Endodermal cell (in vitro differentiated cells): ENCODE data around the gene ZFYVE21. TPM values are rescaled to one million over a fixed set of nuclear protein-coding genes. Genes with fewer than 3 reads are reported as not detected.

ENCODE experiments used
- DNase-seq: peaks from one replicate; pipeline ENCODE4 v3.0.0-alpha.2; 2017
- H3K27ac ChIP-seq: 2 replicates; pipeline ENCODE4 v1.5.1; 2013; ENCODE audit warnings: mild to moderate bottlenecking, low read depth, low read length, moderate library complexity
- H3K27me3 ChIP-seq: 2 replicates; pipeline ENCODE4 v1.6.1; 2013; ENCODE audit warnings: mild to moderate bottlenecking, low read length, moderate library complexity; ENCODE audit not compliant: insufficient read depth, control insufficient read depth, poor library complexity, severe bottlenecking
- H3K36me3 ChIP-seq: 2 replicates; pipeline ENCODE4 v1.7.0; 2013; ENCODE audit warnings: mild to moderate bottlenecking, low read length, moderate library complexity; ENCODE audit not compliant: control insufficient read depth, insufficient read depth
- H3K4me1 ChIP-seq: one replicate; pipeline ENCODE4 v1.7.0; 2013; ENCODE audit warnings: low read length; ENCODE audit not compliant: control insufficient read depth, insufficient read depth
- H3K4me3 ChIP-seq: 2 replicates; pipeline ENCODE4 v1.5.1; 2013; ENCODE audit warnings: mild to moderate bottlenecking, low read length, moderate library complexity
- H3K9ac ChIP-seq: 2 replicates; pipeline ENCODE4 v1.6.1; 2013; ENCODE audit warnings: mild to moderate bottlenecking, low read length, moderate library complexity; ENCODE audit not compliant: poor library complexity, severe bottlenecking; ENCODE audit errors: extremely low read depth
- H3K9me3 ChIP-seq: 2 replicates; pipeline ENCODE4 v1.6.1; 2013; ENCODE audit warnings: mild to moderate bottlenecking, low read length, moderate library complexity; ENCODE audit not compliant: control insufficient read depth
- H3K27ac Mint-ChIP-seq: 2 replicates; pipeline ENCODE4 v1.8.0; 2020; ENCODE audit warnings: mixed read lengths
- H3K27me3 Mint-ChIP-seq: 2 replicates; pipeline ENCODE4 v1.8.0; 2021; ENCODE audit warnings: mild to moderate bottlenecking, mixed read lengths; ENCODE audit not compliant: insufficient read depth
- H3K36me3 Mint-ChIP-seq: 2 replicates; pipeline ENCODE4 v1.8.0; 2020; ENCODE audit warnings: low read depth, mixed read lengths
- H3K4me1 Mint-ChIP-seq: 2 replicates; pipeline ENCODE4 v1.8.0; 2020; ENCODE audit warnings: mixed read lengths
- H3K4me3 Mint-ChIP-seq: 2 replicates; pipeline ENCODE4 v1.8.0; 2020; ENCODE audit warnings: mild to moderate bottlenecking, moderate library complexity, mixed read lengths
- H3K9me3 Mint-ChIP-seq: 2 replicates; pipeline ENCODE4 v1.8.0; 2020; ENCODE audit warnings: mild to moderate bottlenecking, mixed read lengths
- WGBS, 2 experiments: methylation state at CpG; one replicate each; pipeline versions ENCODE4 v1.1.5 to v1.1.7; 2013; ENCODE audit warnings: missing lambda C conversion rate in 2 of 2, mixed read lengths in 1 of 2; ENCODE audit not compliant: insufficient coverage in 1 of 2, insufficient read length in 1 of 2; 5-methylcytosine and 5-hydroxymethylcytosine counted together
- total RNA-seq, 2 donors: library from RNA; stranded (reverse); fragmentation: NEBNext Ultra II Directional in 1 of 2; extraction: Animal tissue kit (Norgen Biotek cat#: 25700) in 1 of 2; gene quantifications; 2 replicates in 1 of 2; 3 replicates in 1 of 2; pipeline ENCODE4 v1.2.1, GENCODE V29; 2021
- TF ChIP-seq, protein P1 (sequence below): fragments of 200-600 bp; sonication (generic); conservative IDR thresholded peaks from 2 replicates; pipeline ENCODE4 v1.5.0; 2021; ENCODE audit warnings: antibody characterized with exemption, mild to moderate bottlenecking

The ZFYVE21 gene
- total RNA-seq, 2 donors from 2014 or later: 42.5 to 55.6 TPM

DNA sequence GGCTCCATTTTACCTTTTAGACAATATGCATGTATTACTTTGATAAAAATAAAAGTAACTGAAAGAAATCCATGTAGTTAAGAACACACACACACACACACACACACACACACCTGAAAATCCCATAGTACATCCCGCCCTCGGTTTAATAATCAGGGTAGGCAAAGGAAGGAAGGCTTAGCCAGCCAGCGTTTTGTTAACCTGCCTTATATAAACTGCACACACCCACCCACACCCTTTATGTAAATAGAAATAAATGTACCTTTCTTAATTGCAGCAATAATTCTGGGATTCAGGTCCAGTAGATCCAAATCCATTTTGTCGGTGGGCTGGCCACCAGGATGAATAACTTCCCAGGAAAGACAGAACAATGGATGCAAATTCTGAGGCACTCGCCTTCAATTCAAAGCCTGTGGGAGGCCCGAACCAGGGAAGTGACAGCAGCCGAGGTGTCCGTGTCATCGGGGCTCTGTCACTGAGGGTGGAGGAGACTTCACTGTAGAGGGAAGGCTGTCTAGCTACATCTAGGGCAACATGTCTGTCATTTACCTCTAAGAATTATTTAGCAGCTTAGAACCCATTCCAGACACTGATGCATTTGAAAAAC, 4.7 kb upstream of the ZFYVE21 start:
- TF ChIP-seq, protein P1, sequence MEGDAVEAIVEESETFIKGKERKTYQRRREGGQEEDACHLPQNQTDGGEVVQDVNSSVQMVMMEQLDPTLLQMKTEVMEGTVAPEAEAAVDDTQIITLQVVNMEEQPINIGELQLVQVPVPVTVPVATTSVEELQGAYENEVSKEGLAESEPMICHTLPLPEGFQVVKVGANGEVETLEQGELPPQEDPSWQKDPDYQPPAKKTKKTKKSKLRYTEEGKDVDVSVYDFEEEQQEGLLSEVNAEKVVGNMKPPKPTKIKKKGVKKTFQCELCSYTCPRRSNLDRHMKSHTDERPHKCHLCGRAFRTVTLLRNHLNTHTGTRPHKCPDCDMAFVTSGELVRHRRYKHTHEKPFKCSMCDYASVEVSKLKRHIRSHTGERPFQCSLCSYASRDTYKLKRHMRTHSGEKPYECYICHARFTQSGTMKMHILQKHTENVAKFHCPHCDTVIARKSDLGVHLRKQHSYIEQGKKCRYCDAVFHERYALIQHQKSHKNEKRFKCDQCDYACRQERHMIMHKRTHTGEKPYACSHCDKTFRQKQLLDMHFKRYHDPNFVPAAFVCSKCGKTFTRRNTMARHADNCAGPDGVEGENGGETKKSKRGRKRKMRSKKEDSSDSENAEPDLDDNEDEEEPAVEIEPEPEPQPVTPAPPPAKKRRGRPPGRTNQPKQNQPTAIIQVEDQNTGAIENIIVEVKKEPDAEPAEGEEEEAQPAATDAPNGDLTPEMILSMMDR: no peak
- no peak overlapping the region for H3K4me3 Mint-ChIP-seq
- no peaks in the 10 kb centered on the region for H3K27me3 Mint-ChIP-seq
- 77 to 80% methylated on average over 6 to 8 of the region's 9 CpGs for WGBS, 2 experiments
- no peak for DNase-seq
- Histone ChIP-seq H3K36me3 (peaks cover 37% of the 10 kb centered on the region), H3K4me3 (no peak overlapping the region), H3K4me1 (peaks cover 4% of the 10 kb centered on the region), H3K27ac (no peak overlapping the region), H3K9me3 (no peaks in the 10 kb centered on the region), H3K27me3 (no peaks in the 10 kb centered on the region), H3K9ac (no peak overlapping the region)
- H3K27ac Mint-ChIP-seq: peak overlapping the region; percentile 59
- no peaks in the 10 kb centered on the region for H3K9me3 Mint-ChIP-seq
- peaks cover 15% of the 10 kb centered on the region for H3K4me1 Mint-ChIP-seq
- H3K36me3 Mint-ChIP-seq: peaks cover 23% of the 10 kb centered on the region

DNA sequence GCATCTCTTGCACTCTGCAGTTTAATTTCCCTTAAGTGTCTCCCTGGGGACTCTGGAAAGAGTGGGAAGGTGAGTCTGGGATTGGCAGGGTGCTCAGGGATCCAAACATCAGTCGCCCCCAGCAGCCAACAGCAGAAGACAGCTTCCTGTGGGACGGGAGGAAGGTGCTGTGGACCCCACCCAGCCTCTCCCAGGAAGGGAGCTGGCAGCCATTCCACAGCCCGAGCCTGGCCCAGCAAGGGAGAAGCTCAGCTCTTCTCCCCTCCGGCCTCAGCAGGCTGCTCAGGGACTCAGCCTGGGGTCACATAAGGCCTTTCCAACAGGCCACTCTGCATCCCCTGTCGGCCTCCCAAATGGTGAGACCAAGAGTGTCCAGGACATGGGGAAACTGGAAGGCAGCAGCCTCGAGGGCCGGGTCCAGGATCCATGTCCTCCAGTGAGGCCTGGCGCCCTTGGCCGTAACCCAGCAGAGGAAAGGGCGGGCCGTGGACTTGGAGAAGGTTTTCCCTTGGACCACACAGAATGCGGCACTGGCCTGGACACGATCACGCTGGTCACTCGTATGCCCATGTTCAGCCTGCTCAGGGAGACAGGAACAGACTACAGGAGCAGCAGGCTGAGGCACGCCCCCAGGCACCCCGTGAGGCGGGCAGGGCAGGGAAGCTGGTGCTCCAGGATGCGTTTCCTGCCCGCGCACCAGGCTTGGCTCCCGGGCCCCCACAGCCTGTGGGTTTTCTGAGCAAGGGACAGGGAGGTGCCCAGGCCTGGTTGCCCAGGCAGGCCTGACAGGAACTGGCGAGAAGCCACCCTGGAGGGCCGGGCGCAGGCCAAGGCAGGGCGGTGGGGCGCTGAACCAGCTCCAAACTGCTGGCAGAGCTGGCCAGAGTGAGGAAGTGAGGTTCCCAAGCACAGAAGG, 3.8 kb upstream of the ZFYVE21 start:
- TF ChIP-seq, protein P1: no peak
- Mint-ChIP-seq H3K27ac (peak overlapping the region; percentile 59), H3K4me1 (peaks cover 19% of the 10 kb centered on the region), H3K36me3 (peaks cover 23% of the 10 kb centered on the region), H3K9me3 (no peaks in the 10 kb centered on the region), H3K27me3 (no peaks in the 10 kb centered on the region), H3K4me3 (no peak overlapping the region)
- H3K27me3 ChIP-seq: no peaks in the 10 kb centered on the region
- no peak overlapping the region for H3K4me3 ChIP-seq
- H3K4me1 ChIP-seq: peaks cover 4% of the 10 kb centered on the region
- peaks cover 31% of the 10 kb centered on the region for H3K36me3 ChIP-seq
- no peak overlapping the region for H3K27ac ChIP-seq
- H3K9ac ChIP-seq: no peak overlapping the region
- DNase-seq: no peak
- H3K9me3 ChIP-seq: no peaks in the 10 kb centered on the region
- 92 to 94% methylated on average over 17 to 27 of the region's 27 CpGs for WGBS, 2 experiments

DNA sequence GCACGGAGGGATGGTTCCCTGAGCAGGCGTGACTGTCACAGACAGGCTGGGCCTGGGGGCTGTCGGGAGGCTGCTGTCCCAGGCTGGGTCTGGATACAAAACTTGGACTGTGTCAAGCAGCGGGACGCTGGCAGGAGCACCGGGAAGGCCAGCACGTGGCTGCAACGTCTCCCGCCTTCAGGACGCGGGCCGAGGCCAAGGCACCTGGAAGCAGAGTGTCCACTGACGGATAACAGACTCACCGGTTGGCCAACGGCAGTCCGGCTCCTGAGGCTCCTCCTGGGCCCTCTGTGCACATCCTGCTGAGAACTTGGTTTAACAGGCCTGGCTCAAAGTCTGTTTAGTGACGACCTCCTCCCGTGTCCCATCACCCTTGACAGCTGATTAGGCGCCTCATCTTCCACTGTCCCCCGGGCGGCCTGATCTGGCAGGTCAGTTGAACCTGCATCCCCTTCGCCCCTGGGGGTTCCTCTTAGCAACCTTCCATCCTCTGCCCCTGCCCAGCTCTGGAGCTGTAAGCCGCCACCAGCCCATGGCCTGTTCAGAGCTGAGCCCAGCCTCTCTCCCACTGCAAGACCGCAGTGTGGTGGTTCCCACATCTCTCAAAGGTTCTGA, 2.9 kb upstream of the ZFYVE21 start:
- peaks cover 27% of the 10 kb centered on the region for H3K36me3 Mint-ChIP-seq
- TF ChIP-seq, protein P1: no peak

More for the DNA sequence above, 2.9 kb upstream of the ZFYVE21 start:
- Histone ChIP-seq H3K4me1 (peaks cover 11% of the 10 kb centered on the region), H3K9me3 (no peaks in the 10 kb centered on the region), H3K4me3 (no peak overlapping the region), H3K27me3 (no peaks in the 10 kb centered on the region), H3K9ac (no peak overlapping the region), H3K36me3 (peaks cover 28% of the 10 kb centered on the region), H3K27ac (no peak overlapping the region)
- Mint-ChIP-seq H3K4me3 (no peak overlapping the region), H3K27me3 (no peaks in the 10 kb centered on the region), H3K9me3 (no peaks in the 10 kb centered on the region), H3K4me1 (peaks cover 28% of the 10 kb centered on the region), H3K27ac (peak overlapping the region; percentile 88)
- no peak for DNase-seq
- WGBS, 2 experiments: 94 to 95% methylated on average over 21 to 24 of the region's 24 CpGs
